ENCODE results near the gene BAG3.
A peak's percentile ranks its signal among the peaks of the same experiment; 100 is the strongest.

BAG3 gene

GRCh38 chr10:119655566-119656001 lies 4.4 kb downstream of the BAG3 start (continued):
- TF ChIP-seq PRDM10 (tag by site-specific recombination; IDR thresholded peaks at IDR 0.05) (0 out of 2 replicates have a peak, but pooled peaks have one; percentile 25), YY1 (tag by site-specific recombination; IDR thresholded peaks at IDR 0.05) (no peak), ZNF514 (tag by site-specific recombination; IDR thresholded peaks at IDR 0.05) (no peak), KLF17 (tag by site-specific recombination; IDR thresholded peaks at IDR 0.05) (peak; percentile 35; the same call in 1 of the 2 replicates), ZNF280C (tag by site-specific recombination; IDR thresholded peaks at IDR 0.05) (no peak), ZNF610 (tag by site-specific recombination; IDR thresholded peaks at IDR 0.05; ENCODE audit: borderline replicate concordance) (no peak), KLF10 (tag by site-specific recombination; IDR thresholded peaks at IDR 0.05) (no peak), SP3 (tag by site-specific recombination; IDR thresholded peaks at IDR 0.05) (peak; percentile 33; the same call in 1 of the 2 replicates), ZNF341 (tag by site-specific recombination; IDR thresholded peaks at IDR 0.05; ENCODE audit: low read depth) (peak; percentile 70), ZFP3 (tag by site-specific recombination; IDR thresholded peaks at IDR 0.05; ENCODE audit: low read depth) (no peak), ZFP37 (tag by site-specific recombination; IDR thresholded peaks at IDR 0.05) (0 out of 2 replicates have a peak, but pooled peaks have one; percentile 17), ZBTB17 (tag by site-specific recombination; IDR thresholded peaks at IDR 0.05) (peak; percentile 69), TRIM28 (IDR thresholded peaks at IDR 0.05; ENCODE audit: borderline replicate concordance, low read length) (0 out of 2 replicates have a peak, but pooled peaks have one; percentile 3), ZNF132 (tag by site-specific recombination; IDR thresholded peaks at IDR 0.05; ENCODE audit: borderline replicate concordance) (no peak), ZNF558 (tag by site-specific recombination; IDR thresholded peaks at IDR 0.05) (no peak), SP7 (tag by site-specific recombination; IDR thresholded peaks at IDR 0.05) (0 out of 2 replicates have a peak, but pooled peaks have one; percentile 32), SETDB1 (IDR thresholded peaks at IDR 0.05; ENCODE audit: insufficient read length, low read length) (peak; percentile 44)

GRCh38 chr10:119656760-119657159 lies 5.6 kb downstream of the BAG3 start:
- Histone ChIP-seq H3K4me3 (ENCODE audit: low read depth, low read length) (no peak overlapping the region), H3K9me3 (ENCODE audit: control insufficient read depth, insufficient read depth, low read depth, low read length) (no peaks in the 10 kb centered on the region), H3K4me1 (ENCODE audit: control insufficient read depth, insufficient read depth, low read length) (peaks cover 32% of the 10 kb centered on the region), H3K36me3 (ENCODE audit: control insufficient read depth in 2 of 2, insufficient read depth in 1 of 2, low read length in 2 of 2) (peaks cover 0 to 40% of the 10 kb centered on the region in 2 experiments; a peak in 1 of 3 replicates), H3K27ac (ENCODE audit: extremely low read depth, low read depth, low read length) (no peak overlapping the region)
- POLR2A ChIA-PET: no interaction called here
- TF ChIP-seq ZIC2 (tag by site-specific recombination; IDR thresholded peaks at IDR 0.05): peak; percentile 82
- TF ChIP-seq ZNF248 (tag by site-specific recombination; IDR thresholded peaks at IDR 0.05): no peak
- peak; percentile 31; the same call in 1 of the 2 replicates for TF ChIP-seq GLIS1 (tag by site-specific recombination; IDR thresholded peaks at IDR 0.05)
- CTCF ChIA-PET: interaction anchor here (0.6 to 1.3 kb wide), 4 partner anchors 12 to 1543 kb away, joined by 3 to 4 read pairs (median 4); no protein-coding TSS in a partner anchor

Data from HEK293 (cell line).